Aorta (tissue), 5 donors: ENCODE results near the gene EVI5. TPM values are rescaled to one million over a fixed set of nuclear protein-coding genes. Genes with fewer than 3 reads are reported as not detected.

Source experiments
- ATAC-seq: fragments of 200-7000 bp; cut with Tn5 transposase; one replicate; pipeline ENCODE4 v1.9.1; 2022; ENCODE audit warnings: moderate library complexity; ENCODE audit not compliant: low FRiP score
- DNase-seq, 2 donors: peaks; one replicate each; pipeline ENCODE4 v3.0.0-alpha.2; 2020
- H3K27ac ChIP-seq, 2 donors: one replicate each; pipeline ENCODE4 v1.5.1; 2013; ENCODE audit warnings: low read length in 2 of 2, mild to moderate bottlenecking in 2 of 2, moderate library complexity in 2 of 2, control low read depth in 1 of 2, inconsistent platforms in 1 of 2, low read depth in 1 of 2
- H3K27me3 ChIP-seq, 2 donors: one replicate each; pipeline ENCODE4 v1.6.1; 2013; ENCODE audit warnings: control low read depth in 1 of 2, low read length in 1 of 2, mild to moderate bottlenecking in 1 of 2, moderate library complexity in 1 of 2; ENCODE audit not compliant: insufficient read depth in 2 of 2, control insufficient read depth in 1 of 2
- H3K36me3 ChIP-seq, 2 donors: one replicate each; pipeline ENCODE4 v1.6.1; 2013; ENCODE audit warnings: control low read depth in 1 of 2, low read length in 1 of 2, mild to moderate bottlenecking in 1 of 2; ENCODE audit not compliant: insufficient read depth in 2 of 2, control insufficient read depth in 1 of 2
- H3K4me1 ChIP-seq, 2 donors: one replicate each; pipeline ENCODE4 v1.6.1; 2013; ENCODE audit warnings: low read length in 2 of 2, control low read depth in 1 of 2, mild to moderate bottlenecking in 1 of 2, moderate library complexity in 1 of 2; ENCODE audit not compliant: insufficient read depth in 2 of 2, control insufficient read depth in 1 of 2
- H3K4me3 ChIP-seq, 2 donors: one replicate each; pipeline ENCODE4 v1.5.1; 2013; ENCODE audit warnings: low read length in 2 of 2, control low read depth in 1 of 2, mild to moderate bottlenecking in 1 of 2
- H3K9me3 ChIP-seq: one replicate; pipeline ENCODE4 v1.6.1; 2013; ENCODE audit warnings: mild to moderate bottlenecking, low read length; ENCODE audit not compliant: control insufficient read depth
- WGBS, 2 donors: extraction: QIAGEN DNeasy Blood & Tissue Kit; methylation state at CpG; one replicate each; pipeline ENCODE4 v1.1.7; 2013; 5-methylcytosine and 5-hydroxymethylcytosine counted together
- intact Hi-C, 2 donors: fragments of 100-400 bp; cut with DNase I; formaldehyde crosslinking; loops; one replicate each; pipeline versions ENCODE4 v1.14.2 to v1.15.0; 2022
- polyA plus RNA-seq, 2 donors: library from polyadenylated mRNA; stranded (reverse); fragments of 200-250 nt; gene quantifications; one replicate each; pipeline ENCODE4 v1.2.3, GENCODE V29; 2013
- total RNA-seq, 2 donors: library from RNA; stranded (reverse); fragmentation: NEBNext Ultra II Directional; extraction: Animal tissue kit (Norgen Biotek cat#: 25700); gene quantifications; one replicate each; pipeline ENCODE4 v1.2.1, GENCODE V29; 2021
- donor health status: healthy with polysubstance abuse.
- donor health status: Bipolar disorder and iron deficiency.
- donor health status: DM: no; HTN: no; CAD: no.
- donor health status: DM: no; HTN: no; CAD: no.
- donor health status: DM: yes; HTN: yes; CAD: no.

Gene EVI5
- total and polyA plus RNA-seq, 4 donors: 8.3 to 54.7 (median 29.0) TPM

GRCh38 chr1:92820551-92820950, 35.6 kb upstream of the EVI5 start:
- no peaks in the 10 kb centered on the region for H3K36me3 ChIP-seq
- no peaks in the 10 kb centered on the region for H3K27me3 ChIP-seq
- no peak overlapping the region for H3K4me3 ChIP-seq
- no peak overlapping the region for H3K27ac ChIP-seq
- H3K9me3 ChIP-seq: no peaks in the 10 kb centered on the region
- intact Hi-C loops: no loop called here
- ATAC-seq: no peak
- WGBS, 2 donors: 85 to 91% methylated on average over 3 of the region's 3 CpGs
- no peaks in the 10 kb centered on the region for H3K4me1 ChIP-seq
- DNase-seq: no peak

- Histone ChIP-seq H3K27ac (no peak overlapping the region), H3K27me3 (no peaks in the 10 kb centered on the region), H3K36me3 (no peaks in the 10 kb centered on the region), H3K4me3 (no peak overlapping the region), H3K4me1 (no peaks in the 10 kb centered on the region), H3K9me3 (no peaks in the 10 kb centered on the region)
- no peak for DNase-seq
- intact Hi-C loops: no loop called here
- WGBS, 2 donors: 63 to 66% methylated on average over 3 of the region's 3 CpGs
- no peak for ATAC-seq
Measured at GRCh38 chr1:92820024-92820423, 35.1 kb upstream of the EVI5 start.

DNA sequence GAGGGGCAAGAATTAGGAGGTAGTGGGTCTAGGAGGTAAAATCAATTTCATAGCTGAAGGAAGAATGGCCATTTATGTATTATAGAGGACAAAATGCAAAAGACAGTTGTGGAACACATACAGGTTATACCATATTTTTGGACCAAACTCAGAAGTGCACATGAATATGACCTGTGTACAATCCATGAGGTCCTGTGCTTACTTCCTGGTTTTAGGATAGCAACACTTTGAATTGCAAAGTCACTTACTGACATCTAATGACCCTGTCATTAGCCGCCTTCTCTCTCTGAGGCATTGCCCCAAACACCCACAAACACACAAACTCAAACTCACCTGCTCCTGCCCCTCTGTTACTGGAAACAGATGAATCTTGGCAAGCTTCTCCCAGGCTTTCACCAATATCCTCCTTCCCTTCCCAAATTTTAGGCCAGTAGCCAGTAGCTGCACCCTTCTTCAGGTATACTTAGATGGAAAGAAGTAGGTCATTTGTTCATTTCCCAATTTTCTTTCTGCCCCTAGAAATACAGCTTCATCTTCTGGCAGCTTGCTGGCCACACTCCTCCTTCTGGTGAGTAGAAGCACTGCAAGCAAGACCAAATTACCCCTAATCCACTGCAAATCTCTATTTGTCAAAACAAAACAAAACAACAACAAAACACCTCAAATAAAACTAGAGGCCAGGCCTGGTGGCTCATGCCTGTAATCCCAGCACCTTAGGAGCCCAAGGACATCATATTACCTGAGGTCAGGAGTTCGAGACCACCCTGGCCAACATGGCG, 33.3 kb upstream of the EVI5 start:
- Histone ChIP-seq H3K4me1 (no peaks in the 10 kb centered on the region), H3K27ac (no peak overlapping the region), H3K9me3 (no peaks in the 10 kb centered on the region), H3K27me3 (no peaks in the 10 kb centered on the region), H3K36me3 (no peaks in the 10 kb centered on the region), H3K4me3 (no peak overlapping the region)
- 98% methylated on average over 3 of the region's 3 CpGs for WGBS, 2 donors
- DNase-seq: no peak
- intact Hi-C loops: loop anchor here (2.0 to 10.0 kb wide), 3 partner anchors 69 to 503 kb away; no protein-coding TSS in a partner anchor
- ATAC-seq: no peak

DNA sequence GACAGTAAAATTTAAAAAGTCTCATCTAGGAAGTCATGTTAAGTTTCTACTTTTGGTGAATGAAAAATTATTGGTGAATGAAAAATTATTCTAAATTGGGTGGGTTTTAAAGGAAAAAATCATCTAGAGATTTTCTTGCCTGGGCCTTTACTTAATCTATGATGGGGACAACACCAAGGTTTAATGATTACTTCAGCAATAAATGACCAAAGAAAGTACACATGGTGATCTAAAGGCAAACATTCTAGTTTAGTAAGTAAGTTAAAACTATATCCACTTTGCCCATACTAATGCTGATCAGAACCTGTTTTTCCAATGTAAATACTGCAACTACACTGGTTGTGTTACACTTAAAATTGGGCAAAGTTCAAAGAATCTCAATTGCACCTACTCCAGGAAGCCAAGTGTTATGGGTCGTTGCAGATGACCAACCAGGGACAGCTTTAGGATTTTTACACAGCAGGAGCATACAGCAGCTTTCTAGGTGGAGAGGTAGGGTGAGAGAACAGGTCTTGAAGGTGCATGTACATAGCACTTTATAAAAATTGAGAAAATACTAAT, 32.3 kb upstream of the EVI5 start:
- H3K4me1 ChIP-seq: no peaks in the 10 kb centered on the region
- no peak overlapping the region for H3K4me3 ChIP-seq
- no peaks in the 10 kb centered on the region for H3K27me3 ChIP-seq
- H3K36me3 ChIP-seq: no peaks in the 10 kb centered on the region
- ATAC-seq (no peak), DNase-seq (no peak)
- WGBS, 2 donors: 77 to 82% methylated on average over 1 of the region's 1 CpG
- H3K27ac ChIP-seq: no peak overlapping the region
- no peaks in the 10 kb centered on the region for H3K9me3 ChIP-seq
- intact Hi-C loops: loop anchor here in 1 of 2 donors (5.0 to 10.0 kb wide), 2 partner anchors 70 to 502 kb away; no protein-coding TSS in a partner anchor

- Histone ChIP-seq H3K36me3 (no peaks in the 10 kb centered on the region), H3K4me3 (no peak overlapping the region), H3K4me1 (no peaks in the 10 kb centered on the region), H3K27me3 (no peaks in the 10 kb centered on the region), H3K9me3 (no peaks in the 10 kb centered on the region), H3K27ac (no peak overlapping the region)
- 75 to 76% methylated on average over 2 of the region's 2 CpGs for WGBS, 2 donors
- DNase-seq: no peak
- intact Hi-C loops: loop anchor here in 1 of 2 donors (5.0 to 10.0 kb wide), 2 partner anchors 69 to 502 kb away; no protein-coding TSS in a partner anchor
- no peak for ATAC-seq
Measured at GRCh38 chr1:92816732-92817131, 31.8 kb upstream of the EVI5 start.

GRCh38 chr1:92808381-92808780, 23.5 kb upstream of the EVI5 start:
- DNase-seq: no peak
- no peaks in the 10 kb centered on the region for H3K9me3 ChIP-seq
- ATAC-seq: no peak
- H3K36me3 ChIP-seq: no peaks in the 10 kb centered on the region
- intact Hi-C loops: no loop called here
- no peaks in the 10 kb centered on the region for H3K4me1 ChIP-seq
- no peak overlapping the region for H3K4me3 ChIP-seq
- H3K27me3 ChIP-seq: no peaks in the 10 kb centered on the region
- H3K27ac ChIP-seq: no peak overlapping the region

GRCh38 chr1:92805216-92805615, 20.3 kb upstream of the EVI5 start:
- Histone ChIP-seq H3K27me3 (no peaks in the 10 kb centered on the region), H3K4me1 (peaks cover 0 to 2% of the 10 kb centered on the region in 2 donors), H3K27ac (no peak overlapping the region), H3K9me3 (no peaks in the 10 kb centered on the region), H3K4me3 (no peak overlapping the region), H3K36me3 (no peaks in the 10 kb centered on the region)
- intact Hi-C loops: no loop called here
- WGBS, 2 donors: 64 to 65% methylated on average over 1 of the region's 1 CpG
- ATAC-seq (no peak), DNase-seq (no peak)

- peaks cover 0 to 2% of the 10 kb centered on the region in 2 donors for H3K4me1 ChIP-seq
- no peaks in the 10 kb centered on the region for H3K9me3 ChIP-seq
- WGBS, 2 donors: 1 to 3% methylated on average over 7 of the region's 7 CpGs
- no peak overlapping the region for H3K27ac ChIP-seq
- H3K27me3 ChIP-seq: no peaks in the 10 kb centered on the region
- DNase-seq (peak; percentile 82 to 87), ATAC-seq (peak; percentile 91)
- intact Hi-C loops: no loop called here
- H3K36me3 ChIP-seq: no peaks in the 10 kb centered on the region
- H3K4me3 ChIP-seq: no peak overlapping the region
Measured at GRCh38 chr1:92804721-92805201, 19.9 kb upstream of the EVI5 start.
